Heart left ventricle (tissue), 13 donors: ENCODE data around the gene RBM7.

Source experiments
- CTCF ChIP-seq, 12 donors: fragments of 200-600 bp; sonication (generic) in 4 of 12; IDR thresholded peaks; one replicate each; pipeline versions ENCODE4 v1.5.0 to v1.8.0; 2018 to 2022; ENCODE audit warnings: antibody characterized with exemption in 12 of 12, mild to moderate bottlenecking in 5 of 12
- POLR2A ChIP-seq, 2 donors: fragments of 450-650 bp; IDR thresholded peaks; one replicate each; pipeline ENCODE4 v1.6.1; 2017; ENCODE audit warnings: antibody characterized with exemption in 2 of 2, mild to moderate bottlenecking in 2 of 2, moderate library complexity in 2 of 2
- donor health status: ischemic (EF 13 %, LVEDD 7.1; RV severe dilation, severe dysfunction).
- donor health status: DM: no; HTN: yes; CAD: no.
- donor health status: DM: no; HTN: no; CAD: no.
- donor health status: ischemic (EF 25% LVEDD 6.9; RV normal size, moderate dysfunction).
- donor health status: ischemic (EF 25% LVEDD 5.7; RV mildly dilated, moderate dysfunction).
- donor health status: ischemic (EF 35%, LVEDD 5.7; RV mildly dilated, moderate dysfunction).
- donor health status: nonischemic (EF 11% LVEDD 7.7; RV severe dilation, severe dysfunction).
- donor health status: DM: yes; HTN: yes; CAD: no.
- donor health status: PGD.
- donor health status: ischemic (EF 29% LVEDD 5.4; RV normal size, mild dysfunction).
- donor health status: nonischemic (EF 23%, LVEDD 6.1; RV moderate dilation, normal function).

GRCh38 chr11:114452399-114452798 lies 51.9 kb downstream of the RBM7 start:
- TF ChIP-seq CTCF (IDR thresholded peaks at IDR 0.05) (no peak), POLR2A (IDR thresholded peaks at IDR 0.05) (no peak)
